Uterus (tissue), 4 donors: ENCODE results near the gene GLI2. TPM values are rescaled to one million over a fixed set of nuclear protein-coding genes. Genes with fewer than 3 reads are reported as not detected.
A peak's percentile ranks its signal among the peaks of the same experiment; 100 is the strongest.

Experiments used
- DNase-seq, 2 donors: peaks; one replicate each; pipeline ENCODE4 v3.0.0-alpha.2; 2019 to 2020
- H3K27ac ChIP-seq, 2 donors: fragments of 200-600 bp; sonication (generic); 1 replicate in 1 of 2; 2 replicates in 1 of 2; pipeline ENCODE4 v1.5.1; 2016 to 2018
- H3K27me3 ChIP-seq, 2 donors: fragments of 200-600 bp; sonication (generic); one replicate each; pipeline ENCODE4 v1.5.1; 2018 to 2019; ENCODE audit warnings: control low read depth in 1 of 2
- H3K36me3 ChIP-seq, 2 donors: fragments of 200-600 bp; sonication (generic); one replicate each; pipeline ENCODE4 v1.5.1; 2019; ENCODE audit warnings: control low read depth in 1 of 2
- H3K4me1 ChIP-seq, 2 donors: fragments of 200-600 bp; sonication (generic); one replicate each; pipeline ENCODE4 v1.5.1; 2018 to 2019; ENCODE audit warnings: control low read depth in 1 of 2
- H3K4me3 ChIP-seq, 2 donors: fragments of 200-600 bp; sonication (generic); 1 replicate in 1 of 2; 2 replicates in 1 of 2; pipeline ENCODE4 v1.5.1; 2018 to 2019; ENCODE audit warnings: mild to moderate bottlenecking in 1 of 2
- H3K9me3 ChIP-seq, 2 donors: fragments of 200-600 bp; sonication (generic); one replicate each; pipeline ENCODE4 v1.5.1; 2019; ENCODE audit warnings: control low read depth in 1 of 2
- POLR2A ChIP-seq, 2 donors: fragments of 450-650 bp; IDR thresholded peaks; one replicate each; pipeline ENCODE4 v1.6.1; 2016; ENCODE audit warnings: antibody characterized with exemption in 2 of 2, mild to moderate bottlenecking in 1 of 2, moderate library complexity in 1 of 2
- intact Hi-C: fragments of 100-400 bp; cut with DNase I; formaldehyde crosslinking; loops from one replicate; pipeline ENCODE4 v1.15.1; 2023; ENCODE audit warnings: low total_unique reads
- total RNA-seq, 4 donors: library from RNA; depleted of rRNA in 3 of 4; stranded (reverse); fragments of >200 nt in 3 of 4; gene quantifications; one replicate each; pipeline versions ENCODE4 v1.1.0 to v1.2.4, GENCODE V29; 2014 to 2023
- TF ChIP-seq, protein P1 (sequence below), 4 experiments: fragments of 200-600 bp in 2 of 4; fragments of 450-650 bp in 2 of 4; sonication (generic) in 2 of 4; IDR thresholded peaks; one replicate each; pipeline ENCODE4 v1.5.1; 2016 to 2019; ENCODE audit warnings: antibody characterized with exemption in 4 of 4, mild to moderate bottlenecking in 2 of 4, moderate library complexity in 1 of 4
- donor health status: DM: yes; HTN: yes; CAD: no.

The GLI2 gene
- total RNA-seq, 4 donors from 2014 or later, result 2.9 to 23.6 (median 12.9) TPM

- H3K27me3 ChIP-seq, result no peaks in the 10 kb centered on the region
- H3K4me1 ChIP-seq, result peaks cover 9 to 19% of the 10 kb centered on the region in 2 donors
- H3K9me3 ChIP-seq, result no peaks in the 10 kb centered on the region
- DNase-seq, result peak; percentile 89 to 92
- no peaks in the 10 kb centered on the region for H3K36me3 ChIP-seq
- intact Hi-C loops, result no loop called here
- H3K4me3 ChIP-seq, result no peak overlapping the region
- H3K27ac ChIP-seq, result peak overlapping the region; percentile 77 to 80
- TF ChIP-seq, protein P1, sequence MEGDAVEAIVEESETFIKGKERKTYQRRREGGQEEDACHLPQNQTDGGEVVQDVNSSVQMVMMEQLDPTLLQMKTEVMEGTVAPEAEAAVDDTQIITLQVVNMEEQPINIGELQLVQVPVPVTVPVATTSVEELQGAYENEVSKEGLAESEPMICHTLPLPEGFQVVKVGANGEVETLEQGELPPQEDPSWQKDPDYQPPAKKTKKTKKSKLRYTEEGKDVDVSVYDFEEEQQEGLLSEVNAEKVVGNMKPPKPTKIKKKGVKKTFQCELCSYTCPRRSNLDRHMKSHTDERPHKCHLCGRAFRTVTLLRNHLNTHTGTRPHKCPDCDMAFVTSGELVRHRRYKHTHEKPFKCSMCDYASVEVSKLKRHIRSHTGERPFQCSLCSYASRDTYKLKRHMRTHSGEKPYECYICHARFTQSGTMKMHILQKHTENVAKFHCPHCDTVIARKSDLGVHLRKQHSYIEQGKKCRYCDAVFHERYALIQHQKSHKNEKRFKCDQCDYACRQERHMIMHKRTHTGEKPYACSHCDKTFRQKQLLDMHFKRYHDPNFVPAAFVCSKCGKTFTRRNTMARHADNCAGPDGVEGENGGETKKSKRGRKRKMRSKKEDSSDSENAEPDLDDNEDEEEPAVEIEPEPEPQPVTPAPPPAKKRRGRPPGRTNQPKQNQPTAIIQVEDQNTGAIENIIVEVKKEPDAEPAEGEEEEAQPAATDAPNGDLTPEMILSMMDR (IDR thresholded peaks at IDR 0.05), result no peak
- TF ChIP-seq POLR2A (IDR thresholded peaks at IDR 0.05), result no peak
These were observed 30.2 kb downstream of the GLI2 start for GRCh38 chr2:120765678-120766469.

DNA sequence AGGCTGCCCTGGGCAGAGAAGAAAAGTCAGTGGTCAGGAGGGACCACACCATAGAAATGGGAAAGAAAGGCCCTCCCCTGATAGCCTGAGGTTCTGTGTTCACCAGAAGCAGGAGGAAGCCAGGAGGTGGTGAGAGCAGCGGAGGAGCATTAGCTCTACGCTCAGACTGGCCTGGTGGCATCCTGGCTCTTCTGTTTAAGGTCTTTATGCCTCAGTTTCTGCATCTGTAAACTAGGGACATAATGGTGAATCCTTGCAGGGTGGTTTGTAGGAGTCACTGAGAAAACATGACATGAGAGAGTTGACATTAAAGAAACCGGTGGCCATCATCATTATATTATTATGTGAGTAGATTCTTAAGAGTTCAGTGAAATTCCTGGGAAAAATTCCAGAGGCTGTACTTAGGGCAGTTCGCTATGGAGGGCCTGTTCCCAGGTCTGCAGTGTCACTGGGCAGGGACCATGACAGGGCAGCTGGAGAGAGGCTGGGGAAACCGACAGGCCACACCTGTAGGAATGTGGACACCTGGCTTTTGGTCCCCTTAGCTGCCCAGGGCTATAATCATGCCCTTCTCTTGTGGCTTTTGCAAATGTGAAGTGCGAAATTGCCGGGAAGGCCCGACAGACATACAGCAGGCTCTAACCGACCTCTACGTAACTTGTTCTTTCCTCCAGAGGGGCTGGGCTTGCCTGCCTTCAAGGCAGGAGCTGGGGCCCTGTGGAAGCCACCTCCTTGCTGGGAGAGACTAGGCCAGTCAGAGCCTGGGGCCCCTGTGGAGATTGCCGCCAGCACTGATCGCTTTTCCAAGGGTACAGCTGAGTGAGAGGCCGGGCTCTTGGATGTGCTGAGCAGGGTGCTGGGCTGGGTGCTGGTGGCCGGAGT is 31.0 kb downstream of the GLI2 start:
- Histone ChIP-seq H3K27ac (peak overlapping the region; percentile 74 to 80), H3K4me1 (peaks cover 15 to 25% of the 10 kb centered on the region in 2 donors), H3K36me3 (no peaks in the 10 kb centered on the region), H3K27me3 (no peaks in the 10 kb centered on the region), H3K4me3 (no peak overlapping the region), H3K9me3 (no peaks in the 10 kb centered on the region)
- intact Hi-C loops, result no loop called here
- peak; percentile 14 to 22 for DNase-seq
- TF ChIP-seq, protein P1 (IDR thresholded peaks at IDR 0.05), result no peak
- no peak for TF ChIP-seq POLR2A (IDR thresholded peaks at IDR 0.05)

DNA sequence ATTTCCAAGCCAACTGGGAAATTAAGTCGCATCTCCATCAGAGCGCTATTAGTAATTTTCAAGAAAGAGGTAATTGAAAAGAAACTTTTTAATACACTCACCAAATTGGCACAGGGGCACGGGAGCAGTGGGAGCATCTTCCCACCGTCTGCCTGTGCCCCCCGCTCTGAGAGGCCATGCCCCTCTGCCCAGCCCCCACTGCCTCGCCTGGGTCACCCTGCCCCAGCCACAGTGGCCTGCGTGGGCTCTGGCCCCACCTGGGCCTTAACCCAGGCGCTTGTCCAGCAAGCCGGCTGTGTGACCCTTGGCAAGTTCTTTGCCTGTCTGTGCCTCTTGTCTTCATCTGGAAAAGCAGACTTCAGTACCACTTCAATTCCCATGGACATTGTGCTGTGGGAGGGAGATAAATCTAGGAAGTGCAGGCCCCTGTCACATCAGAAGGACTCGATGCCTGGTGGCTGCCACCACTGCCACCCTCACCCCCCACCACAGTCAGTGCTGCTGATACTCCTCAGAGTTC is 31.9 kb downstream of the GLI2 start:
- Histone ChIP-seq H3K4me1 (peaks cover 22 to 27% of the 10 kb centered on the region in 2 donors), H3K27me3 (no peaks in the 10 kb centered on the region), H3K27ac (peak overlapping the region in 1 of 2 donors; percentile 74), H3K36me3 (no peaks in the 10 kb centered on the region), H3K9me3 (no peaks in the 10 kb centered on the region), H3K4me3 (no peak overlapping the region)
- intact Hi-C loops, result no loop called here
- TF ChIP-seq POLR2A (IDR thresholded peaks at IDR 0.05), result no peak
- TF ChIP-seq, protein P1 (IDR thresholded peaks at IDR 0.05), result no peak
- peak; percentile 11 to 13 for DNase-seq

GRCh38 chr2:120768112-120769048 is 32.7 kb downstream of the GLI2 start:
- H3K9me3 ChIP-seq, result no peaks in the 10 kb centered on the region
- no peaks in the 10 kb centered on the region for H3K27me3 ChIP-seq
- DNase-seq, result peak; percentile 16 to 18
- peaks cover 24 to 27% of the 10 kb centered on the region in 2 donors for H3K4me1 ChIP-seq
- peak overlapping the region in 1 of 2 donors; percentile 74 for H3K27ac ChIP-seq
- H3K36me3 ChIP-seq, result no peaks in the 10 kb centered on the region
- H3K4me3 ChIP-seq, result no peak overlapping the region
- TF ChIP-seq, protein P1 (IDR thresholded peaks at IDR 0.05), result no peak
- TF ChIP-seq POLR2A (IDR thresholded peaks at IDR 0.05), result no peak
- intact Hi-C loops, result no loop called here
